Fibroblast of the aortic adventitia (primary cell): Measurements from ENCODE around the gene RARG. TPM values are rescaled to one million over a fixed set of nuclear protein-coding genes. Genes with fewer than 3 reads are reported as not detected.

Experiments used
- DNase-seq: peaks from one replicate; pipeline ENCODE4 v3.0.0-alpha.2; 2010; ENCODE audit warnings: low read depth
- H3K4me3 ChIP-seq: 2 replicates; pipeline ENCODE4 v1.5.1; 2011; ENCODE audit warnings: low read depth, mild to moderate bottlenecking, control low read depth, low read length, moderate library complexity
- total RNA-seq: library from RNA; depleted of rRNA; stranded (reverse); fragments of >200 nt; gene quantifications from 2 replicates; pipeline ENCODE4 v1.2.3, GENCODE V29; 2012; ENCODE audit warnings: low replicate concordance
- TF ChIP-seq, protein P1 (sequence below): IDR thresholded peaks from 2 replicates; pipeline ENCODE4 v1.5.1; 2011; ENCODE audit warnings: mild to moderate bottlenecking, low read length, control low read depth, inconsistent platforms; ENCODE audit not compliant: insufficient read depth

The RARG gene
- total RNA-seq, 1 donor, result 43.9 TPM

DNA sequence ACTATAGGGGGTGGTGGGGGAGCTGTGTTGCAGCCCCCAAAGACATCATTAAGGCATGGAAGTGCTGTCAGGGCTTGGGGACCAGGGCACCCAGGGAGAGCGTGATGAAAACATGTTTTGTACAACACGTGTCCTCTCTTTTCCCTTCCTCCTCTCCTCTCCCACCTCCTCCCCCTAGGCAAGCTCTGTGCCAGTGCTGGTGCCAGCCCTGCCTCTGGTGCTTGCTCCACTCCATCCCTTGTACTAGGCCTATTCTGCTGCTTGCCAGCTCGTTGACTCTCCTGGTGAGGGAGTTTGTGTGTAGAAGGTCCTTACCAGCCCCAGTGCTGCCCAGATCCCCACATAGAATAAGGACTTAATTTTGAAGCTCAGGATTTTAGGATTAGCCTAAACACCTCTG is 3.2 kb upstream of the RARG start:
- DNase-seq, result no peak
- no peak overlapping the region for H3K4me3 ChIP-seq
- TF ChIP-seq, protein P1, sequence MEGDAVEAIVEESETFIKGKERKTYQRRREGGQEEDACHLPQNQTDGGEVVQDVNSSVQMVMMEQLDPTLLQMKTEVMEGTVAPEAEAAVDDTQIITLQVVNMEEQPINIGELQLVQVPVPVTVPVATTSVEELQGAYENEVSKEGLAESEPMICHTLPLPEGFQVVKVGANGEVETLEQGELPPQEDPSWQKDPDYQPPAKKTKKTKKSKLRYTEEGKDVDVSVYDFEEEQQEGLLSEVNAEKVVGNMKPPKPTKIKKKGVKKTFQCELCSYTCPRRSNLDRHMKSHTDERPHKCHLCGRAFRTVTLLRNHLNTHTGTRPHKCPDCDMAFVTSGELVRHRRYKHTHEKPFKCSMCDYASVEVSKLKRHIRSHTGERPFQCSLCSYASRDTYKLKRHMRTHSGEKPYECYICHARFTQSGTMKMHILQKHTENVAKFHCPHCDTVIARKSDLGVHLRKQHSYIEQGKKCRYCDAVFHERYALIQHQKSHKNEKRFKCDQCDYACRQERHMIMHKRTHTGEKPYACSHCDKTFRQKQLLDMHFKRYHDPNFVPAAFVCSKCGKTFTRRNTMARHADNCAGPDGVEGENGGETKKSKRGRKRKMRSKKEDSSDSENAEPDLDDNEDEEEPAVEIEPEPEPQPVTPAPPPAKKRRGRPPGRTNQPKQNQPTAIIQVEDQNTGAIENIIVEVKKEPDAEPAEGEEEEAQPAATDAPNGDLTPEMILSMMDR, result no peak

DNA sequence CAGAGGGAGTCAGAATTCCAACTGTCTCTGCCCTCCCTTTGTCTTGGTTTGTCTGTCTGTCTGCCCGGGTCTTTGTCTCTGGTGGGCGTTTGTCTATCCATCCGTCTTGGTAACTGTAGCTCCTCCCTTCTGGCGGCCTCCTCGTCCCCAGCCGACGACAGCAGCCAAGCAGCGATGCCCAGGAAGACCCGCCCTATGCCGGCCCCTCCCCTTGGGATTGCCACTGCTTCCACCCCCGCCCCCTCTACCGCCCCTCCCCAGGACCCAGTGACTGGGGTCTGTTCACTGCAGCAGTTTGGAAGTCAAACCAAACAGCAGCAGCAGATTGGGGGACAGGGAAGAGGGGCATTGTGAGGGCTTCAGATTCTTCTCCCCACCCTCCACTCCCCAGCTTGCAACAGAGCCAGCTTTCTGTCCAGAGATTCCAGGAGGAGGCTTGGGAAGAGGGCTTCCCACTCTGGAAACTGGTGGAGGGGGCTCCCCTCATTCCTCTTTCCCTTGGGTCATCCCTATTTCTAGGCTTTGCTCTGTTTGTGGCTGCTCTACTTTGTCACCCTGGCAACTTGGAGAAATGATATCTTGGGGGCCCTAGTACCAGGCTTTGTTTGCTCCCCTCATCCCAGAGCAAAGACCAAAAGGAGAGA is 2.4 kb upstream of the RARG start:
- TF ChIP-seq, protein P1, result no peak
- DNase-seq, result no peak

DNA sequence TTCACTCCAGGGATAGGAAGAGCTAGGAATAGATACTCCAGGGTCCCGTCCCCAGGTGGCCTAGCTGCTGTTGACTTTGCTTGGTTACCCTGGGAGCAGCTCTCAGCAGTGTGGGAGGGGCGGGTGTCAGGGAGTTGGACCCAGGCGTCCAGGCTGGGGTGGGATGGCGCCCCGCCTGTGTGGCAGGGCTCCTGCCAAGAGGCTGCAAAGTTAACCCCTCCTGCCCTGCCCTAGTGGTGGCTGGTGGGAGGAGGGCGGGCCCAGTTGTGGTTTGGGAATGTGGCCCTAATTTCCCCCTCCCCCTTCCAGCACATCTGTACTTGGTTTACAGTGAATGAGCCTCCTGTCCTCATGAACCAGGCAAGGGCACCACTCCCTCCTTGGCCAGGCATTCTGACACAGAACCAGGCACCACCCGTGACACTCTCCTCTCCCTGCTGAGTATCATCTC is 1.7 kb upstream of the RARG start:
- TF ChIP-seq, protein P1, result peak; percentile 29
- H3K4me3 ChIP-seq, result peak overlapping the region; percentile 83
- peak; percentile 47 for DNase-seq

More for the DNA sequence above, 2.4 kb upstream of the RARG start:
- no peak overlapping the region for H3K4me3 ChIP-seq

DNA sequence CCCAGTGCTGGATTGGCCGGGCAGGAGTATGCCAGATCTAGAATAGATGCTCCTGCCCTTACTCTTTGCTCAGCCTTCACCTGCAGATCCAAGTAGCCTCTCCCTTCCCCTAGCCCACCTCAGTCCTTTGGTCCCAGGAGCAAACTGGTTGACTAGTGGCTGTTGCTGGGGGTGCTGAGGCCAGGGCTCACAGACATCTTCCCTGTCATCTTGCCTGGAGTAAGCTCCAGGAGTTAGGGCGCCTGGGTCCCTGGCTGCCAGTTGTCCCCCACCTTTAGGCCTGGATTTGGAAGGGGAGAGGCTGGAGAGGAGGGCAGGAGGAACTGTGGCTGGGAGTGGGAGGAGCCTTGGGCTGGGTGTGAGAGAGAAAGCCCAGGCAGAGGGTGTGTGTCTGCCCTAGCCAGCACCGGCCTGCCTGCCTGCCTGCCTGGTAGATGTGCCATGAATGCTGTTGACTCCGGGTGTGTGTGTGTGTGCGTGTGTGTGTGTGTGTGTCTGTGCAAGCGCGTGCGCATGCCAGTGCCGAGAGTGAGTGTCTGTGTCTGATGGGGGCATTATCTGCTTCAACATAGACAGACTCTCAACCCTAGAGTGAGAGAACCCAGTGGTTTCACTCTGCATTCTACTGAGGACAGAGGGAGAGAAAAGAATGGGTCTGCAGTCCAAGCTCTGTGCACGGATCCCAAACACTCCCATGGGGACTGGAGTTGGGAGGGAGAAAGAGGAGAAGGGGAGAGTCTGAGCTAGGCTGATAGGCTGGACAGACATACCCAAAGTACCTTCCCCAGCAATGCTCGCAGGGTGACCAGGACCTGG is 845 bp upstream of the RARG start:
- TF ChIP-seq, protein P1, result no peak
- peak overlapping the region; percentile 83 for H3K4me3 ChIP-seq
- peak; percentile 44 for DNase-seq

DNA sequence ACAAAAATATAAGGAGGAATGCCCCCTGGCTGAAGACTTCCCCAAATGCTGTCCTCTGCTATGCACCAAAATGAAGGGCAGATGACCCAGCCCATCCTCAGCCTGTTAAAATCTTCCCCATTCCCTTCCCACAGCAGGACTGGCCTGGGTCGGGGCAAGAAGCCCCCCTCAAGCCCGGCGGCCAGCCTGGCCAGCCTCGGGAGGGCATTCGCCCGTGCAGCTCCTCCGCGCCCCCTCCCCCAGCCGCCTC is 413 bp downstream of the RARG start:
- no peak for DNase-seq
- TF ChIP-seq, protein P1, result peak; percentile 7
- H3K4me3 ChIP-seq, result peak overlapping the region; percentile 83

DNA sequence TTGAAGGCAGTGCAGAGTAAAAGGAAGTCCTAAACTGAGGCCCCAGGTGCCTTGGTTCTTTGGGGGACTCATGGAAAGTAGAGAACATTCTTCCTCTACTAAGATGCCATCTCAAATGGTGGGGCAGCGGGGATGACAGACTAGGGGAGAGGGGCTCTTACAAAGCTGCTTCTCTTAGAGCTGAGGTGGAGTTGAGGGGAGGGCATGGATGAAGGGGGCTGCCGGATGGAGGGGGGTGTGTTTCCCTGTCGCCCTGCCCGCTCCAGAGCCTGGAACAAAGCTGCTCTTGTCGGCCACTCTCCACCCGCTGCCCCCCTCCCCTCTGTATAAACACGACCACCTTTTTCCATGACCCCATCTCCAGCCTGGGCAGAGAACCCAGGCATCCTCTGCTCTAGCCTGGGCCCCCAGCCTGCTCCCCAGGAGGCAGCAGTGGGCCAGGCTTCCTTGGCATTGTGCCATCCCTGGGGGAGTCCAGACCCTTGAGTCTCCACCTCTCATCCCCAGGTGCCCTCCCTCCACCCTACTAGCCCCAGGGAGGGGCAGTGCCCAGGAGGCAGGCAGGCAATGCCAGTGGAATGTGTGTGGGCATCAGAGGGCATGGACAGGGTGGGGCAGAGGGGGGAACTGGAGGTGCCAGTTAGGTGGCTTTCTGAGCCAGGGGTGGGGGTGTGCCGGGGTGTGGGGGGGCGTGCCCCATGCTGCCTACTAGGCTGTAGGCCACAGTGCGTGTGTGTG is 1.7 kb downstream of the RARG start:
- peak overlapping the region; percentile 6 for H3K4me3 ChIP-seq
- TF ChIP-seq, protein P1, result no peak
- DNase-seq, result no peak
